Left kidney (tissue), 2 donors: ENCODE measurements around the gene ATP6V1B1. TPM values are rescaled to one million over a fixed set of nuclear protein-coding genes. Genes with fewer than 3 reads are reported as not detected.

Experiments
- DNase-seq: peaks from one replicate; pipeline ENCODE4 v3.0.0-alpha.2; 2013
- polyA plus RNA-seq: library from polyadenylated mRNA; unstranded; fragments of 120-200 nt; gene quantifications from one replicate; pipeline ENCODE4 v1.2.1, GENCODE V29; 2013; ENCODE audit not compliant: insufficient read length

Gene ATP6V1B1
- polyA plus RNA-seq, 1 donor, result 58.5 TPM

DNA sequence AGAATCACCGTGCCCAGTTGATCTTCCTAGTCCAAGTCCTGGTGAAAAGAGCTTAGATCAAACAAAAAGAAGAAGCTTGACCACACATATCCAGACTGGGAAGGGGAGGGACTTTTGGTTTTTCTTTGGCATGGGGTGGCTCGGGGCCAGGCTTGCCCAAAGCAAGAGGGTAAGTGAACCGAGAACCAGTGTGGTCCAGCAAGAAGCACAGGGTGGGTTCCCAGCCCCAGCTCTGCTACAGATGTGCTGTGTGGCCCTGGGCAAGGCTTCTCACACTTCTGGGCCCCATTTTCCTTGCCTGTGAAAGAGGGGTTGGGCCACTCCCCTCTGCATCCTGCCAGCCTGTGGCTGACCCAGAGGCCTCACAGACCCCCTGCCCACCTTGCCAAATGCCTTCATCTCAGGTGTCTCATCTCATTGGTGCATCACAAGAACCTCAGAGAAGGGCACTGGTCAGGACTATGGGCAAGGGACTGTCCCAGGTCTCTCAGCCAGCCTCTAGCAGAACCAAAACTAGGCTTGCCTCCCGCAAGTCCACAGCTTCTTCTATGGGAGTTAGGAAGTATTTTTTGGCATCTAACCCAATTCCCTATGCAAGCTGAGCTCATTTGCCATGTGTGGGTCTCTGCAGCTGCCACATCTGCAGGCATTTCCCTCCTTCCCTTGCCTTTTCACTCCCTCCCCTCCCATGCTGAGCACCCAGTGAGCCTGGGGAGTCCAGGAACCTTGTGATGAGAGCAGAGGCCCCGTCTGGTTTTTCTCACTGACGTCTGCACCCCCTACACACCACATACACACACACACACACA is 6.9 kb downstream of the ATP6V1B1 start:
- no peak for DNase-seq

DNA sequence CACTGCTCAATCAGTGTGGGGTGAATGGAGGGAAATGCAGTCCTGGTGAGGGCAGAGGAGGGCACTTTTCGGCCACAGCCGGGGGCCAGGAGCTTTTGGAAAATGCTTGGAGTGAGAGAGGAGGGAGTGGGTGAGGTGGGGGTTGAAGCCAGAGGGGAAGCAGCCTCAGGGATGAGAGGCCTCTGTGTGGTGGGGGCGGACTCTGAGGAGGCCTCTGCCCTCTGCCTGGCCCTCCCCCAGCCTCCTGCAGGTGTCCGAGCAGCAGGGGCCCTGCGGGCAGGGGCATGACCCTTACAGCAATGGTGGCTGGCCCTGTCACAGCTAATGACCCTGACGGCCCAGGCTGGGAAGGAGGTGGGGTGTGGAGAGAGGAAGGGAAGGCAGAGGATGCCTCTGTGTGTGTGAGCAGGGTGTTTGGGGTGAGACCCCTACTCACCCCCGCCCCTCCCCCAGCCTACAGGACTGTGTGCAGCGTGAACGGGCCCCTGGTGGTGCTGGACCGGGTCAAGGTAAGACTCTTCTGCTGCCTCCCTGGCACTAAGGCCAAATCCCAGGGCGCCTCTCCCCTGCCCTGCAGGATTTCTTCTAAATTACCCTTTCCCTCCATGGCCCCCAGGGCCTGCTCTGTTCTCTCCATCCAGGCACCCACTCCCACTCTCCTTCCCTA is 7.6 kb downstream of the ATP6V1B1 start:
- DNase-seq, result no peak

DNA sequence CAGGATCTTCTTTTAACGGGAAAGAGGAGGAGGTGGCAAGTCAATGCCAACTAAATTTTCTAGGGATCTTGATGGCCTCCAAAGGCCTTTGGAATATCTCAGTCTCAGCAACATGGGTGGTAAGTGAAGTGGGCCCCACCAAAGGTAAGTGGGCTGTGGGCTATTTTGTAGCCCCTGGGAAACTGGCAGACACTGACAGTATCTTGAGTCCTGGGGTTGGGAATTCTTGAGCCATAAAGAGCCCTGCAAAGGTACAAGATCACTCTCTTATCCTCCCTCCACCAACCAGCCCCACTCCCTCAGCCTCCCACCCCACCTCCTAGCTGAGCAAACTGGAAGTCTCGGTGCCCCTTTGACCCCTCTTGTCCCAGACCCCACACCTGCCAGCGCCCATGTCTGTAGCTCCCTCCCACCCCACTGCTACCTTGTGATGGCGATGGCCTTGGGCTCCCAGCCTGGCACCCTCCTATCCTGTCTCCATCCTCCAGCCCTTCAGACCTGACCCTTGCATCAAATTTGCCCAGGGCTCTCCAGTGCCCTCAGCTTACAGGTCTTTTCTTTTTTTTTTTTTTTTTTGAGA is 8.5 kb downstream of the ATP6V1B1 start:
- DNase-seq, result no peak

DNA sequence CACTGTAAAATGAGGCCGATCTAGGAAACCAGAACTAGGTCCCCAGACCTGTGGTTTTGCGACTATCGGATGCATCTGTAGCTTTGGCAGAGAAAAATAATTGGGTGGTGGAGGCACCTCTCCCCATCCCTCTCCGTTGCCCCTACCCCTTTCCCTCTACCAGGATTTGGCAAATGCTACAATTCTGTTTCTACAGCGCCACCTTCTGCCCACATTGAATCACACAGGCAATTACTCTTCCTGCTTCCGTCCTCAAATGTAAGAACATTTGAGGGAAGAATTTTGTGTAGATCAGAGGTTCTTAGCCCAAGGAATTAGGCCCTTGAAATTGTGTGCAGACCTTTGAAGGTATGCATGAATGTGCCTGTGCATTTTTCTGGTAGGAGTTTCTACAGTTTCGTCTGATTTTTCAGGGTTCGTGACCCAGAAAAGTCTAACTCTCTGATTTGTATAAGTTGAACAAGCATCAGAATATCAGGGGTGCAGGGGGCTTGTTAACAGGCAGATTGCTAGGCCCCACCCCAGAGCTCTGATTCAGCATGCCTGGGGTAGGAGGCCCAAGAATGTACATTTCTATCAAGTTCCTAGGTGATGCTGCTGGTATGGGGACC is 11.2 kb downstream of the ATP6V1B1 start:
- DNase-seq, result peak; percentile 72

- DNase-seq, result no peak
Measured at GRCh38 chr2:70947556-70948184, 12.0 kb downstream of the ATP6V1B1 start.

- DNase-seq, result peak; percentile 76
Measured at GRCh38 chr2:70948337-70949003, 12.8 kb downstream of the ATP6V1B1 start.

- no peak for DNase-seq
Measured at GRCh38 chr2:70949086-70949485, 13.4 kb downstream of the ATP6V1B1 start.

DNA sequence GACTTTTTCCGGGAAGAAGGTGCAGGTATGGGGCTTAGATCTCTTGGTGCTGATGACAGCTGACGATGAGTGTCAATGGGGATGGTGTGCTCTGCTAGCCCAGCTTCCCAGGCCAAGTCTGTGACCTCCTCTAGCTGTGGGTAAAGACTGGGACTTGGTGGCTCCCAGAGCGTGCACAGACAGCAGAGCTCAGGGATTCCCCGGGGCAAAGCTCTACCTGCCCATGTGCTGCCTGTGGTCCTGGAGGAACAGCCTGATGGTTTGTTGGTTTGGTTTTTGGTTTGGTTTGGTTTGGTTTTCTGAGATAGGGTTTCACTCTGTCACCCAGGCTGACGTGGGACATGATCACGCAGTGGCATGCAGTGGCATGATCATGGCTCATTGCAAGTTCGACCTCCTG is 19.2 kb downstream of the ATP6V1B1 start:
- DNase-seq, result no peak

DNA sequence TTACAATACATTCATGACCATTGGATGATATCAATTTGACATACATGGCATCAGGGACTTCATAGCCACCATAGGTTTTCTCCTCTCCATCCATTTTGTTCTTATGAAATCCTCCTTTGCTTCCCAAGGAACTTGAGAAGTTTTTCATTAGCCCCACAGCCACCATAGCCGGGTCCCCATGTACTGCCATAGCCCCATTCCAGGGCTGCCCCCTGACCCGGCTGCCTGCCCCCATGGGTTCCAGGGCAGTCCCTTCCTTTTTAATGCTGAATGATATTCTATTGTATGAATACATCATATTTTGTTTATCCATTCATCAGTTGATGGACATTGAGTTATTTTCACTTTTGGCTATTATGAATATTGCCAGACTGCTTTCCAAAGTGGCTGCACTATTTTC is 20.4 kb downstream of the ATP6V1B1 start:
- DNase-seq, result no peak

- DNase-seq, result no peak
Measured at GRCh38 chr2:70957798-70958197, 22.1 kb downstream of the ATP6V1B1 start.

GRCh38 chr2:70958759-70959158 is 23.1 kb downstream of the ATP6V1B1 start:
- no peak for DNase-seq

GRCh38 chr2:70959271-70959761 is 23.6 kb downstream of the ATP6V1B1 start:
- DNase-seq, result no peak

GRCh38 chr2:70959851-70960832 is 24.4 kb downstream of the ATP6V1B1 start:
- DNase-seq, result no peak

DNA sequence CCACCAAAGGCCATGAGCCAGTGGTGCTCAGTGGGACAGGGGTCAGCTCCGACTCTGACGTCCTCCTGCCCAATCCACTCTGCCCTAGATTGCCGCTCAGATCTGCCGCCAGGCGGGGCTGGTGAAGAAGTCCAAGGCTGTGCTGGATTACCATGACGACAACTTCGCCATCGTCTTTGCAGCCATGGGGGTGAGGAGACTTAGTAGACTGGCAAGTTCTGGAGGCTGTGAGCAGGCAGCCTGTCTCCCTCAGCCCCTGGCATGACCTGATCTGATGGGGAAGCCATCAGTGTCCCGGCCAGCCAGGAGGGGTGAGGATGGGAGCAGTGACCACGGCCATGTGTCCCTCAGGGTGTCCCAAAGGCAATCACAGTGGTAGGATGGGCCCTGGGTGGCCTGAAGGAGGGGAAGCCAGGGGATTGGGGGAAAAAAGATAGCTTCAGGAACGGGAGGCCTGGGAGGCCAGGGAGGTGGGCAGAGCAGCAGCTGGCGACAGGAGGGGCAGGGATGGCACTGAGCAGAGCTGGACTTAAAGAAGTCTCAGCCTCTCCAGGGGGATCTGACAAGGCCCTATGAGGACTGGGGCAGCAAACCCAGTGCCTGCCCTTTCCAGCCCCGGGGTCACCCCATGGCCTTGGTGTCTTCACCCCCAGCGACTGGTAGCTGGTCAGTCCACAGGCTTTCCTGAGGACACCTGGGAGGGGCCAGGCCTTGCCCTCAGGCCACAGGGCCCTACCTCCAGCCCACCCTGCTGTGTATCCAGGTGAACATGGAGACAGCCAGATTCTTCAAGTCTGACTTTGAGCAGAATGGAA is 25.3 kb downstream of the ATP6V1B1 start:
- no peak for DNase-seq

DNA sequence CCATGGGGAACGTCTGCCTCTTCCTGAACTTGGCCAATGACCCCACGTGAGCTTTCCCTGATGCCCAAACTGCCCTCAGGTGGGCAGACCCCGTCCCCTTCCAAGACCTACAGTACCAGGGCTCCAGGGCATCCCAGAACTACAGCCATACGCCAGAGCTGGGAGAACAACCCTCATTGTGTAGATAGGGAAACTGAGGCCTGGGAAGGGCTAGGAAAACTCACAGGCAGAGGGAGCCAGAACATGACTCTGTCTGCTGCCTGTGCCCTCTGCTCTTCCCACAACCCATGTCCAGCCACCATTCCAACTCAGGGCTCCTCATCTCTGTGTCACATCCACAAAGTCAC is 25.9 kb downstream of the ATP6V1B1 start:
- no peak for DNase-seq

DNA sequence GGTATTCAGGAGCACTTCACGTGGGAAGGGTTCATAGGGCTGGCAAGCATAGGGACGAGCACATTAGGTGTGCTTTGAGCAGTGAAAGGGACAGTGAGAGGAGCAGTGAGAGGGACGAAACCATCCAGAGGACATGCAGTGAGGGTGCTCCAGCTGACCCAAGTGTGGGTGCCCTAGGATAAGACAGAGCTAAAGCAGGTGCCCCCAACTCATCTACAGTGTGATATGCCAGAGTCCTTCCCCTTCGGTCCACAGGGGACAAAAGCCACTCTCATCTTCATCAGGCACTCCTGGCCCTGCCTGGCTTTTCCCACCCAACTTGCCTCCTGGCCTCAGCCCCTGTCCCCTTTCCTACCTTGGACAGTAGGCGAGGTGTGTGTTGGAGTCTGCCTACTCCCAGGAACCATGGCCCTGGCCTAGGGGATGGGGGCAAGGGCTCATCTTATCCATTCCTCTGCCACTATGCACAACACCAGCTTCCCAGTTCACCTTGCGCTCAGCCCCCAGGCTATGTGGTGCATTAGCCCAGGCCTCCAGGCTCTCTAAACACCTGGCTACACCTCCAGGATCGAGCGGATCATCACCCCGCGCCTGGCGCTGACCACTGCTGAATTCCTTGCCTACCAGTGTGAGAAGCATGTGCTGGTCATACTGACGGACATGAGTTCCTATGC is 26.6 kb downstream of the ATP6V1B1 start:
- no peak for DNase-seq

DNA sequence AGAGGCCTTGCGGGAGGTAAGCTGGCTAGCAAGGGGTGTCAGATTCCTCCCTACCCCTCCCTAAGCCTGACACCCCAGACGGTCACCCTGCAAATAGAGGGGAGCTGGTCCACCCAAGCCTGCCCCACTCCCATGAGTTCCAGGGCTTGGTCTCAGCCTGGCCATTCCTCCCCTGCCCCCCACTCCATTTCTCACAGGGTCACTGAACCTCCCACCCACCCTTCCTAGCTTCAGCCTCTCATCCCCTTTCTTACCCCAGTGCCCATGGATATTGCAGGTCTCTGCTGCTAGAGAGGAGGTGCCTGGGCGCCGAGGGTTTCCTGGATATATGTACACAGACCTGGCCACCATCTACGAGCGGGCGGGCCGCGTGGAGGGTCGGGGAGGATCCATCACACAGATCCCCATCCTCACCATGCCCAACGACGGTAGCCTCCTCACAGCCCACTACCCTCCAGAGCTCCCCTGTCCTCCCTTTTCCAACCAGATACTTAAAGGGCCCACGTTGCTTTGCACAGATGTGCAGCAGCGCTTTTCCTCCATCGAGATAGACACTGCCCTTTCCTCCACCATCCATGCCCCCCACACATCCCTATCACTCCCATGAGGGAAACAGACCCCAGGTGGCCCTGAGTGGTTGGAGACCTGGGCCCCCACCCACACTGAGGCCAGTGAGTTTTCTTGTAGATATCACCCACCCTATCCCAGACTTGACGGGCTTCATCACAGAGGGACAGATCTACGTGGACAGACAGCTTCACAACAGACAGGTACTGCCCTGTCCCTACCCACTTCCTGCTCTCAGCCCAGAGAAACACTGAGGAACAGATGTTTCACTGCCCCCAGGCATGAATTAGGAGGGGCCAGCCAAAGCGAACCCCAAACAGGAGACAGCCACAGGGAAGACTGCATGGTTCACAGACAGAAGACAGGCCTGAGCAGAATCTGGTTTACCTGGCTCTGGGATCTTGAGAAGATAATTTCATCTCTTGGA is 27.5 kb downstream of the ATP6V1B1 start:
- no peak for DNase-seq

GRCh38 chr2:70964133-70964532 is 28.4 kb downstream of the ATP6V1B1 start:
- DNase-seq, result no peak
